ENCODE data around the gene ACTR10. TPM values are rescaled to one million over a fixed set of nuclear protein-coding genes. Genes with fewer than 3 reads are reported as not detected.
A peak's percentile ranks its signal among the peaks of the same experiment; 100 is the strongest.

Gene ACTR10
- total and polyA plus RNA-seq, 7 experiments from 2014 or later: 40.0 to 90.8 (median 53.2) TPM

GRCh38 chr14:58239244-58240195 lies 39.6 kb downstream of the ACTR10 start:
- Histone ChIP-seq H3K27ac (ENCODE audit: low read depth, low read length) (peak overlapping the region; percentile 75), H3K27me3 (ENCODE audit: control insufficient read depth in 2 of 2, insufficient read depth in 2 of 2, low read length in 2 of 2) (no peaks in the 10 kb centered on the region), H3K4me1 (ENCODE audit: control insufficient read depth in 2 of 2, insufficient read depth in 2 of 2, low read length in 2 of 2) (peaks cover 8 to 9% of the 10 kb centered on the region in 2 donors), H3K9me3 (ENCODE audit: control insufficient read depth in 2 of 3, low read length in 3 of 3) (no peaks in the 10 kb centered on the region), H3K36me3 (ENCODE audit: control insufficient read depth in 2 of 3, insufficient read depth in 3 of 3, low read length in 3 of 3) (no peaks in the 10 kb centered on the region), H3K4me3 (ENCODE audit: low read length) (peak overlapping the region; percentile 78)
- H3K36me3 Mint-ChIP-seq: peaks cover 0 to 4% (median under 1%) of the 10 kb centered on the region in 5 donors
- POLR2A ChIA-PET: interaction anchor here (0.6 to 1.6 kb wide), 6 partner anchors 12 to 59 kb away, joined by 3 to 12 read pairs (median 4); partner anchors contain the start of genes ACTR10 and ARID4A
- CTCF ChIA-PET: interaction anchor here (0.6 kb wide), 1 partner anchor 35 kb away, joined by 3 read pairs; no protein-coding TSS in a partner anchor
- ATAC-seq (peak; percentile 39), DNase-seq (peak; percentile 66 to 89 (median 84))
- H3K9me3 Mint-ChIP-seq: peaks cover 0 to 7% (median 0%) of the 10 kb centered on the region in 11 donors
- no peak overlapping the region for H3K27ac Mint-ChIP-seq
- peaks cover 0 to 2% (median 0%) of the 10 kb centered on the region in 5 donors for H3K27me3 Mint-ChIP-seq
- intact Hi-C loops (cut with micrococcal nuclease): loop anchor here (1.0 to 10.0 kb wide), 12 partner anchors 31 to 1662 kb away; partner anchors contain the start of genes ACTR10 (in 1 of the 2), AP5M1 (in 1 of the 2), ARID4A (in 1 of the 2) and DAAM1 (in 1 of the 2)
- H3K4me3 Mint-ChIP-seq: no peak overlapping the region
- H3K4me1 Mint-ChIP-seq: peaks cover 11 to 30% (median 27%) of the 10 kb centered on the region in 7 donors

GRCh38 chr14:58243790-58244555 lies 44.0 kb downstream of the ACTR10 start:
- intact Hi-C loops (cut with micrococcal nuclease): loop anchor here (1.0 to 10.0 kb wide), 14 partner anchors 44 to 1667 kb away; partner anchors contain the start of genes AP5M1 (in 2 of the 2), ARID4A (in 2 of the 2), DAAM1 (in 2 of the 2) and EXOC5 (in 2 of the 2)
- ChIA-PET POLR2A (interaction anchor here (0.6 to 4.2 kb wide), 16 partner anchors 9 to 184 kb away, joined by 3 to 63 read pairs (median 4); partner anchors contain the start of genes ACTR10, ARID4A, KIAA0586 and TIMM9), CTCF (interaction anchor here (0.6 to 1.0 kb wide), 3 partner anchors 31 to 976 kb away, joined by 3 to 5 read pairs (median 4); partner anchors contain the start of genes AP5M1 and EXOC5)
- peaks cover 0 to 12% (median 0%) of the 10 kb centered on the region in 11 donors for H3K9me3 Mint-ChIP-seq
- peaks cover 0 to 2% (median 0%) of the 10 kb centered on the region in 5 donors for H3K27me3 Mint-ChIP-seq
- Histone ChIP-seq H3K4me3 (ENCODE audit: low read length) (peak overlapping the region; percentile 100), H3K4me1 (ENCODE audit: control insufficient read depth in 2 of 2, insufficient read depth in 2 of 2, low read length in 2 of 2) (peaks cover 23 to 26% of the 10 kb centered on the region in 2 donors), H3K27me3 (ENCODE audit: control insufficient read depth in 2 of 2, insufficient read depth in 2 of 2, low read length in 2 of 2) (no peaks in the 10 kb centered on the region), H3K9me3 (ENCODE audit: control insufficient read depth in 2 of 3, low read length in 3 of 3) (no peaks in the 10 kb centered on the region), H3K36me3 (ENCODE audit: control insufficient read depth in 2 of 3, insufficient read depth in 3 of 3, low read length in 3 of 3) (peaks cover 0 to 4% (median 0%) of the 10 kb centered on the region in 3 experiments), H3K27ac (ENCODE audit: low read depth, low read length) (peak overlapping the region; percentile 86)
- H3K36me3 Mint-ChIP-seq: peaks cover 0 to 17% (median 8%) of the 10 kb centered on the region in 5 donors
- DNase-seq: no peak
- peak; percentile 46 for ATAC-seq
- H3K4me3 Mint-ChIP-seq: peak overlapping the region; percentile 89 to 99 (median 96)
- peak overlapping the region; percentile 97 to 99 (median 98) for H3K27ac Mint-ChIP-seq
- peaks cover 27 to 63% (median 53%) of the 10 kb centered on the region in 7 donors for H3K4me1 Mint-ChIP-seq

- intact Hi-C loops (cut with micrococcal nuclease): loop anchor here (1.0 to 10.0 kb wide), 15 partner anchors 38 to 1667 kb away; partner anchors contain the start of genes AP5M1 (in 2 of the 2), ARID4A (in 2 of the 2), DAAM1 (in 2 of the 2) and EXOC5 (in 2 of the 2)
- peaks cover 0 to 17% (median 8%) of the 10 kb centered on the region in 5 donors for H3K36me3 Mint-ChIP-seq
- Histone ChIP-seq H3K27ac (ENCODE audit: low read depth, low read length) (peak within 1 kb of the TSS; percentile 86), H3K36me3 (ENCODE audit: control insufficient read depth in 2 of 3, insufficient read depth in 3 of 3, low read length in 3 of 3) (peaks cover 0 to 9% (median 0%) of the 10 kb centered on the region in 3 experiments), H3K4me3 (ENCODE audit: low read length) (peak within 1 kb of the TSS; percentile 100), H3K4me1 (ENCODE audit: control insufficient read depth in 2 of 2, insufficient read depth in 2 of 2, low read length in 2 of 2) (peaks cover 23 to 26% of the 10 kb centered on the region in 2 donors), H3K9me3 (ENCODE audit: control insufficient read depth in 2 of 3, low read length in 3 of 3) (no peaks in the 10 kb centered on the region), H3K27me3 (ENCODE audit: control insufficient read depth in 2 of 2, insufficient read depth in 2 of 2, low read length in 2 of 2) (no peaks in the 10 kb centered on the region)
- peak within 1 kb of the TSS; percentile 89 to 99 (median 96) for H3K4me3 Mint-ChIP-seq
- DNase-seq: peak; percentile 95 to 98 (median 98)
- H3K4me1 Mint-ChIP-seq: peaks cover 27 to 61% (median 52%) of the 10 kb centered on the region in 7 donors
- H3K27me3 Mint-ChIP-seq: peaks cover 0 to 1% (median 0%) of the 10 kb centered on the region in 5 donors
- ChIA-PET CTCF (interaction anchor here (0.5 to 1.0 kb wide), 4 partner anchors 32 to 976 kb away, joined by 3 to 5 read pairs (median 4); partner anchors contain the start of genes AP5M1 and EXOC5), POLR2A (interaction anchor here (0.7 to 4.2 kb wide), 18 partner anchors 10 to 1285 kb away, joined by 3 to 63 read pairs (median 4); partner anchors contain the start of genes ACTR10, ARID4A, KIAA0586 and TIMM9)
- ATAC-seq: peak; percentile 96
- H3K27ac Mint-ChIP-seq: peak within 1 kb of the TSS; percentile 97 to 99 (median 98)
- H3K9me3 Mint-ChIP-seq: peaks cover 0 to 9% (median 0%) of the 10 kb centered on the region in 11 donors
These were observed 44.8 kb downstream of the ACTR10 start, which contains the start of gene PSMA3 for GRCh38 chr14:58244556-58245387. Gene PSMA3, plus strand, starts transcription at chr14:58244843. Its CDS starts 78 bp downstream, at chr14:58244921.

- H3K27me3 ChIP-seq (ENCODE audit: control insufficient read depth in 2 of 2, insufficient read depth in 2 of 2, low read length in 2 of 2): no peaks in the 10 kb centered on the region
- peaks cover 19 to 26% of the 10 kb centered on the region in 2 donors for H3K4me1 ChIP-seq (ENCODE audit: control insufficient read depth in 2 of 2, insufficient read depth in 2 of 2, low read length in 2 of 2)
- ChIA-PET CTCF (interaction anchor here (1.0 kb wide), 1 partner anchor 32 kb away, joined by 5 read pairs; no protein-coding TSS in a partner anchor), POLR2A (interaction anchor here (1.1 to 4.2 kb wide), 11 partner anchors 9 to 151 kb away, joined by 3 to 63 read pairs (median 8); partner anchors contain the start of genes ACTR10, ARID4A and TOMM20L)
- H3K27ac ChIP-seq (ENCODE audit: low read depth, low read length): peak overlapping the region; percentile 86
- no peak for DNase-seq
- H3K9me3 Mint-ChIP-seq: peaks cover 0 to 6% (median 0%) of the 10 kb centered on the region in 11 donors
- intact Hi-C loops (cut with micrococcal nuclease): loop anchor here in 1 of 2 donors (5.0 to 10.0 kb wide), 3 partner anchors 37 to 1239 kb away; partner anchors contain the start of genes AP5M1, EXOC5, JKAMP and L3HYPDH
- no peaks in the 10 kb centered on the region for H3K27me3 Mint-ChIP-seq
- H3K9me3 ChIP-seq (ENCODE audit: control insufficient read depth in 2 of 3, low read length in 3 of 3): no peaks in the 10 kb centered on the region
- H3K4me3 Mint-ChIP-seq: peak overlapping the region; percentile 89 to 99 (median 96)
- peak overlapping the region; percentile 97 to 99 (median 98) for H3K27ac Mint-ChIP-seq
- no peak for ATAC-seq
- peaks cover 32 to 60% (median 50%) of the 10 kb centered on the region in 7 donors for H3K4me1 Mint-ChIP-seq
- H3K36me3 Mint-ChIP-seq: peaks cover 3 to 21% (median 8%) of the 10 kb centered on the region in 5 donors
- H3K36me3 ChIP-seq (ENCODE audit: control insufficient read depth in 2 of 3, insufficient read depth in 3 of 3, low read length in 3 of 3): peaks cover 0 to 16% (median 0%) of the 10 kb centered on the region in 3 experiments
- peak overlapping the region; percentile 100 for H3K4me3 ChIP-seq (ENCODE audit: low read length)
These were observed 45.6 kb downstream of the ACTR10 start for GRCh38 chr14:58245562-58245961.

- Mint-ChIP-seq H3K27me3 (no peaks in the 10 kb centered on the region), H3K4me3 (no peak overlapping the region), H3K36me3 (peaks cover 4 to 37% (median 21%) of the 10 kb centered on the region in 5 donors), H3K4me1 (peaks cover 24 to 53% (median 49%) of the 10 kb centered on the region in 7 donors), H3K9me3 (peaks cover 0 to 3% (median 0%) of the 10 kb centered on the region in 11 donors), H3K27ac (peak overlapping the region in 2 of 9 donors; percentile 29 to 65)
- no peak overlapping the region for H3K27ac ChIP-seq (ENCODE audit: low read depth, low read length)
- POLR2A ChIA-PET: interaction anchor here (0.7 to 1.0 kb wide), 2 partner anchors 147 to 937 kb away, joined by 3 to 4 read pairs; no protein-coding TSS in a partner anchor
- no peak for ATAC-seq
- H3K27me3 ChIP-seq (ENCODE audit: control insufficient read depth in 2 of 2, insufficient read depth in 2 of 2, low read length in 2 of 2): no peaks in the 10 kb centered on the region
- H3K4me3 ChIP-seq (ENCODE audit: low read length): no peak overlapping the region
- CTCF ChIA-PET: no interaction called here
- peaks cover 17 to 19% of the 10 kb centered on the region in 2 donors for H3K4me1 ChIP-seq (ENCODE audit: control insufficient read depth in 2 of 2, insufficient read depth in 2 of 2, low read length in 2 of 2)
- no peaks in the 10 kb centered on the region for H3K9me3 ChIP-seq (ENCODE audit: control insufficient read depth in 2 of 3, low read length in 3 of 3)
- no peak for DNase-seq
- intact Hi-C loops (cut with micrococcal nuclease): loop anchor here in 1 of 2 donors (5.0 to 10.0 kb wide), 3 partner anchors 33 to 1235 kb away; partner anchors contain the start of genes AP5M1, EXOC5, JKAMP and L3HYPDH
- H3K36me3 ChIP-seq (ENCODE audit: control insufficient read depth in 2 of 3, insufficient read depth in 3 of 3, low read length in 3 of 3): peaks cover 0 to 47% (median 3%) of the 10 kb centered on the region in 3 experiments
These were observed 49.7 kb downstream of the ACTR10 start for GRCh38 chr14:58249611-58250010.
